ENCODE data around the gene CNGB1. TPM values are rescaled to one million over a fixed set of nuclear protein-coding genes. Genes with fewer than 3 reads are reported as not detected.

CNGB1 gene
- total RNA-seq, result not detected
- not detected for total RNA-seq (2013)

GRCh38 chr16:57970970-57971369 lies at the start of gene CNGB1:
Gene CNGB1, minus strand, starts transcription at chr16:57971128. Its CDS starts 3,842 bp downstream, at chr16:57967286.
- Mint-ChIP-seq H3K36me3 (no peaks in the 10 kb centered on the region), H3K9me3 (no peaks in the 10 kb centered on the region), H3K4me3 (no peak within 1 kb of the TSS), H3K4me1 (peaks cover 8 to 10% of the 10 kb centered on the region in 2 donors), H3K27ac (peak within 1 kb of the TSS in 1 of 2 donors; percentile 39), H3K27me3 (ENCODE audit: low read depth in 2 of 2) (no peaks in the 10 kb centered on the region)
- Histone ChIP-seq H3K4me1 (ENCODE audit: control insufficient read depth, insufficient read depth, low read length) (no peaks in the 10 kb centered on the region), H3K4me3 (ENCODE audit: low read length) (no peak within 1 kb of the TSS), H3K9me3 (ENCODE audit: control insufficient read depth, insufficient read depth, low read length) (no peaks in the 10 kb centered on the region), H3K27ac (ENCODE audit: low read length) (no peak within 1 kb of the TSS), H3K27me3 (ENCODE audit: control insufficient read depth, insufficient read depth, low read length) (no peaks in the 10 kb centered on the region), H3K36me3 (ENCODE audit: control insufficient read depth, insufficient read depth, low read length) (no peaks in the 10 kb centered on the region)
- 88% methylated on average over 6 of the region's 6 CpGs for WGBS (ENCODE audit: insufficient coverage)
- no peak for TF ChIP-seq CTCF (IDR thresholded peaks at IDR 0.05)
- intact Hi-C loops (cut with micrococcal nuclease), result no loop called here
- DNase-seq, result no peak
- no peak for ATAC-seq

- Mint-ChIP-seq H3K4me1 (peaks cover 0 to 15% of the 10 kb centered on the region in 2 donors), H3K27me3 (ENCODE audit: low read depth in 2 of 2) (peaks cover 0 to 3% of the 10 kb centered on the region in 2 donors), H3K36me3 (no peaks in the 10 kb centered on the region), H3K9me3 (no peaks in the 10 kb centered on the region), H3K4me3 (no peak overlapping the region), H3K27ac (peak overlapping the region in 1 of 2 donors; percentile 37)
- WGBS (ENCODE audit: insufficient coverage), result 86% methylated on average over 8 of the region's 8 CpGs
- Histone ChIP-seq H3K36me3 (ENCODE audit: control insufficient read depth, insufficient read depth, low read length) (peaks cover 23% of the 10 kb centered on the region), H3K4me3 (ENCODE audit: low read length) (no peak overlapping the region), H3K27ac (ENCODE audit: low read length) (no peak overlapping the region), H3K9me3 (ENCODE audit: control insufficient read depth, insufficient read depth, low read length) (no peaks in the 10 kb centered on the region), H3K27me3 (ENCODE audit: control insufficient read depth, insufficient read depth, low read length) (no peaks in the 10 kb centered on the region), H3K4me1 (ENCODE audit: control insufficient read depth, insufficient read depth, low read length) (peaks cover 10% of the 10 kb centered on the region)
- no peak for TF ChIP-seq CTCF (IDR thresholded peaks at IDR 0.05)
- no peak for ATAC-seq
- intact Hi-C loops (cut with micrococcal nuclease), result loop anchor here (2.0 to 10.0 kb wide), 3 partner anchors 107 to 287 kb away; partner anchors contain the start of gene CSNK2A2
- no peak for DNase-seq
Measured at GRCh38 chr16:58019866-58020538, 49.1 kb upstream of the CNGB1 start.

GRCh38 chr16:58018803-58019202 lies 47.9 kb upstream of the CNGB1 start:
- no peak overlapping the region for H3K27ac Mint-ChIP-seq
- no peaks in the 10 kb centered on the region for H3K36me3 Mint-ChIP-seq
- no peak overlapping the region for H3K27ac ChIP-seq (ENCODE audit: low read length)
- 87% methylated on average over 7 of the region's 7 CpGs for WGBS (ENCODE audit: insufficient coverage)
- H3K27me3 ChIP-seq (ENCODE audit: control insufficient read depth, insufficient read depth, low read length), result no peaks in the 10 kb centered on the region
- H3K4me1 Mint-ChIP-seq, result peaks cover 0 to 9% of the 10 kb centered on the region in 2 donors
- H3K9me3 ChIP-seq (ENCODE audit: control insufficient read depth, insufficient read depth, low read length), result no peaks in the 10 kb centered on the region
- TF ChIP-seq CTCF (IDR thresholded peaks at IDR 0.05), result no peak
- DNase-seq (no peak), ATAC-seq (no peak)
- H3K36me3 ChIP-seq (ENCODE audit: control insufficient read depth, insufficient read depth, low read length), result peaks cover 23% of the 10 kb centered on the region
- H3K4me3 ChIP-seq (ENCODE audit: low read length), result no peak overlapping the region
- H3K27me3 Mint-ChIP-seq (ENCODE audit: low read depth in 2 of 2), result no peaks in the 10 kb centered on the region
- intact Hi-C loops (cut with micrococcal nuclease), result no loop called here
- no peak overlapping the region for H3K4me3 Mint-ChIP-seq
- H3K4me1 ChIP-seq (ENCODE audit: control insufficient read depth, insufficient read depth, low read length), result no peaks in the 10 kb centered on the region
- no peaks in the 10 kb centered on the region for H3K9me3 Mint-ChIP-seq

All from natural killer cell (primary cell).